Measurements from ENCODE around the gene CPEB1.

The CPEB1 gene

GRCh38 chr15:82595766-82596165 is 51.4 kb downstream of the CPEB1 start:
- DNase-seq (ENCODE audit: low read depth in 2 of 2, low spot score in 1 of 2) = no peak

- no peak for DNase-seq (ENCODE audit: low read depth in 2 of 2, low spot score in 1 of 2)
These were observed 52.0 kb downstream of the CPEB1 start for GRCh38 chr15:82595203-82595602.

GRCh38 chr15:82587805-82588204 is 59.4 kb downstream of the CPEB1 start:
- DNase-seq (ENCODE audit: low read depth in 2 of 2, low spot score in 1 of 2) = no peak

GRCh38 chr15:82585072-82585471 is 62.1 kb downstream of the CPEB1 start:
- DNase-seq (ENCODE audit: low read depth in 2 of 2, low spot score in 1 of 2) = no peak

- no peak for DNase-seq (ENCODE audit: low read depth in 2 of 2, low spot score in 1 of 2)
These were observed 66.5 kb downstream of the CPEB1 start for GRCh38 chr15:82580713-82581112.

- no peak for DNase-seq (ENCODE audit: low read depth in 2 of 2, low spot score in 1 of 2)
These were observed 71.8 kb downstream of the CPEB1 start for GRCh38 chr15:82575335-82575734.

GRCh38 chr15:82572986-82573385 is 74.2 kb downstream of the CPEB1 start:
- DNase-seq (ENCODE audit: low read depth in 2 of 2, low spot score in 1 of 2) = no peak

GRCh38 chr15:82572311-82572710 is 74.9 kb downstream of the CPEB1 start:
- no peak for DNase-seq (ENCODE audit: low read depth in 2 of 2, low spot score in 1 of 2)

GRCh38 chr15:82571722-82572222 is 75.4 kb downstream of the CPEB1 start:
- DNase-seq (ENCODE audit: low read depth in 2 of 2, low spot score in 1 of 2) = no peak

- DNase-seq (ENCODE audit: low read depth in 2 of 2, low spot score in 1 of 2) = no peak
These were observed 76.2 kb downstream of the CPEB1 start for GRCh38 chr15:82570721-82571508.

- DNase-seq (ENCODE audit: low read depth in 2 of 2, low spot score in 1 of 2) = no peak
These were observed 77.3 kb downstream of the CPEB1 start for GRCh38 chr15:82569834-82570233.

- no peak for DNase-seq (ENCODE audit: low read depth in 2 of 2, low spot score in 1 of 2)
These were observed 78.2 kb downstream of the CPEB1 start for GRCh38 chr15:82568986-82569385.

GRCh38 chr15:82567661-82568060 is 79.5 kb downstream of the CPEB1 start:
- no peak for DNase-seq (ENCODE audit: low read depth in 2 of 2, low spot score in 1 of 2)

GRCh38 chr15:82566690-82567089 is 80.5 kb downstream of the CPEB1 start:
- DNase-seq (ENCODE audit: low read depth in 2 of 2, low spot score in 1 of 2) = no peak

- DNase-seq (ENCODE audit: low read depth in 2 of 2, low spot score in 1 of 2) = no peak
These were observed 88.7 kb downstream of the CPEB1 start for GRCh38 chr15:82558502-82558901.

- DNase-seq (ENCODE audit: low read depth in 2 of 2, low spot score in 1 of 2) = no peak
These were observed 90.7 kb downstream of the CPEB1 start for GRCh38 chr15:82556315-82557035.

GRCh38 chr15:82554849-82555248 is 92.3 kb downstream of the CPEB1 start:
- DNase-seq (ENCODE audit: low read depth in 2 of 2, low spot score in 1 of 2) = no peak

GRCh38 chr15:82554351-82554750 is 92.8 kb downstream of the CPEB1 start:
- no peak for DNase-seq (ENCODE audit: low read depth in 2 of 2, low spot score in 1 of 2)

- no peak for DNase-seq (ENCODE audit: low read depth in 2 of 2, low spot score in 1 of 2)
These were observed 93.3 kb downstream of the CPEB1 start for GRCh38 chr15:82553846-82554245.

- no peak for DNase-seq (ENCODE audit: low read depth in 2 of 2, low spot score in 1 of 2)
These were observed 94.3 kb downstream of the CPEB1 start for GRCh38 chr15:82552861-82553260.

GRCh38 chr15:82551646-82552247 is 95.4 kb downstream of the CPEB1 start:
- no peak for DNase-seq (ENCODE audit: low read depth in 2 of 2, low spot score in 1 of 2)

- DNase-seq (ENCODE audit: low read depth in 2 of 2, low spot score in 1 of 2) = no peak
These were observed 97.9 kb downstream of the CPEB1 start for GRCh38 chr15:82549199-82549665.
